ENCODE data around the gene C17orf100.

DNA sequence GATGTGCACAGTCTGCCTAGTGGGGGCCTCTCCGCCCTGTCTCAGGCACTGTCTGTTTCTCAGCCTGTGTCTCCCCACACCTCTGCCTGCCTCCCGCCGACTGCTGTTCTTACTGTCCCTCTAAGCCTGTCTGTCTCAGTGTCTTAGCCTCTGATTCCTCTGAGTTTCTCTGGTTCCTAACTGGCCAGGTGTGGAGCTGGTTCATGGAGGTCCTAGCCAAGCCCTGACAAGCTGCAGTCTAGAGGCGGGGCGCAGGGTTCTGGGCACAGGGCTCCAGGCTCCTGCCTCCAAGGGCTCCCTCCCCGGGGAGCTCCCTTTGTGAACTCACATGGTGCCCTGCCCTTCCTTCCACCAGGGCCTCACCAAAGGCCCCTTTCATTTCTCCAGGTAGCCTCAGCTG, 19.4 kb downstream of the C17orf100 start:
- TF ChIP-seq CTCF (IDR thresholded peaks at IDR 0.05; ENCODE audit: low read length) (no peak), EZH2phosphoT487 (IDR thresholded peaks at IDR 0.05; ENCODE audit: low read length) (no peak)

Measured in MM.1S (cell line).